Measurements from ENCODE around the gene SAMD14.

DNA sequence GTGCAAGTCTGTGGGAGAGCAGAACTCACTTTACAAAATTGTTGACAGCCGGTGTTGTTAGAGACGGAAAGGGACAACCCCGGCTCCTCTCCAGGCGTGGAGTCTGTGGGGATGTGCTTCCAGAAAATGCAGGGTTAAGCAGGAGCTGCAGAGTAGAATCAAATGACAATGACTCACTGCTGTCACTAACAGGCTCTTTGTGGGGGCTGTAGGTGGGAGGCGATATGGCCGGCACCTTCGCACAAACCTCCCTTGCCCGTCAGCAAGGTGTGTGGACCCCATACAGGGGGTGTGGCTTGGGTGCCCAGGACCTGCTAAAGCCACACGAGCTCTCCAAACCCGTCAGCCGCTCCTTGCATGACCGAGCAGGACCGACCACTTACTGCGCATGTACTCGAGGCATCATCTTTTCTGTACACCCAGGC, 29.0 kb downstream of the SAMD14 start:
- no peak for TF ChIP-seq LARP7 (IDR thresholded peaks at IDR 0.05)
- TF ChIP-seq, protein P1, sequence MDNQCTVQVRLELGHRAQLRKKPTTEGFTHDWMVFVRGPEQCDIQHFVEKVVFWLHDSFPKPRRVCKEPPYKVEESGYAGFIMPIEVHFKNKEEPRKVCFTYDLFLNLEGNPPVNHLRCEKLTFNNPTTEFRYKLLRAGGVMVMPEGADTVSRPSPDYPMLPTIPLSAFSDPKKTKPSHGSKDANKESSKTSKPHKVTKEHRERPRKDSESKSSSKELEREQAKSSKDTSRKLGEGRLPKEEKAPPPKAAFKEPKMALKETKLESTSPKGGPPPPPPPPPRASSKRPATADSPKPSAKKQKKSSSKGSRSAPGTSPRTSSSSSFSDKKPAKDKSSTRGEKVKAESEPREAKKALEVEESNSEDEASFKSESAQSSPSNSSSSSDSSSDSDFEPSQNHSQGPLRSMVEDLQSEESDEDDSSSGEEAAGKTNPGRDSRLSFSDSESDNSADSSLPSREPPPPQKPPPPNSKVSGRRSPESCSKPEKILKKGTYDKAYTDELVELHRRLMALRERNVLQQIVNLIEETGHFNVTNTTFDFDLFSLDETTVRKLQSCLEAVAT (IDR thresholded peaks at IDR 0.05): no peak

All from GM12878 (cell line).